Spleen (tissue), 11 donors: ENCODE measurements around the gene GGNBP2. TPM values are rescaled to one million over a fixed set of nuclear protein-coding genes. Genes with fewer than 3 reads are reported as not detected.

Source experiments
- DNase-seq: peaks from one replicate; pipeline ENCODE4 v3.0.0-alpha.2; 2020
- H3K27ac ChIP-seq, 8 donors: fragments of 200-600 bp; sonication (generic) in 7 of 8; 1 replicate in 4 of 8; 2 replicates in 4 of 8; pipeline versions ENCODE4 v1.5.0 to v1.8.0; 2016 to 2021; ENCODE audit warnings: inconsistent platforms in 4 of 8, mild to moderate bottlenecking in 4 of 8, moderate library complexity in 1 of 8
- H3K27me3 ChIP-seq, 7 donors: fragments of 200-600 bp; sonication (generic) in 6 of 7; replicated peaks in 1 of 7; 1 replicate in 4 of 7; 2 replicates in 3 of 7; pipeline versions ENCODE4 v1.5.0 to v1.8.0; 2016 to 2021; ENCODE audit warnings: inconsistent platforms in 3 of 7, mild to moderate bottlenecking in 1 of 7
- H3K36me3 ChIP-seq, 6 donors: fragments of 200-600 bp; sonication (generic) in 5 of 6; 1 replicate in 4 of 6; 2 replicates in 2 of 6; pipeline versions ENCODE4 v1.5.0 to v1.8.0; 2016 to 2021; ENCODE audit warnings: inconsistent platforms in 2 of 6
- H3K4me1 ChIP-seq, 6 donors: fragments of 200-600 bp; sonication (generic) in 5 of 6; 1 replicate in 3 of 6; 2 replicates in 3 of 6; pipeline versions ENCODE4 v1.5.0 to v1.8.0; 2016 to 2021; ENCODE audit warnings: inconsistent platforms in 3 of 6
- H3K4me3 ChIP-seq, 8 donors: fragments of 200-600 bp; sonication (generic) in 7 of 8; 1 replicate in 4 of 8; 2 replicates in 4 of 8; pipeline versions ENCODE4 v1.5.0 to v1.8.0; 2016 to 2021; ENCODE audit warnings: inconsistent platforms in 4 of 8, mild to moderate bottlenecking in 4 of 8, moderate library complexity in 2 of 8
- H3K9me3 ChIP-seq, 8 donors: fragments of 200-600 bp; sonication (generic) in 7 of 8; 1 replicate in 4 of 8; 2 replicates in 4 of 8; pipeline versions ENCODE4 v1.5.0 to v1.8.0; 2016 to 2021; ENCODE audit warnings: inconsistent platforms in 4 of 8
- CTCF ChIP-seq, 11 experiments: fragments of 200-600 bp in 7 of 11; fragments of 450-650 bp in 4 of 11; sonication (generic) in 4 of 11; IDR thresholded peaks in 8 of 11; conservative IDR thresholded peaks in 3 of 11; 1 replicate in 7 of 11; 2 replicates in 4 of 11; pipeline versions ENCODE4 v1.4.0 to v1.8.0; 2016 to 2021; ENCODE audit warnings: antibody characterized with exemption in 11 of 11, inconsistent platforms in 4 of 11, mild to moderate bottlenecking in 1 of 11
- POLR2A ChIP-seq, 3 donors: fragments of 450-650 bp; IDR thresholded peaks; one replicate each; pipeline ENCODE4 v1.5.1; 2017; ENCODE audit warnings: antibody characterized with exemption in 3 of 3, mild to moderate bottlenecking in 1 of 3
- POLR2AphosphoS5 ChIP-seq, 3 donors: sonication (generic); formaldehyde crosslinking; IDR thresholded peaks; one replicate each; pipeline ENCODE4 v1.5.1; 2017; ENCODE audit warnings: antibody characterized with exemption in 3 of 3
- WGBS, 5 donors: extraction: QIAGEN DNeasy Blood & Tissue Kit in 3 of 5; methylation state at CpG; one replicate each; pipeline versions ENCODE4 v1.1.5 to v1.1.7; 2013 to 2018; 5-methylcytosine and 5-hydroxymethylcytosine counted together
- intact Hi-C: fragments of 100-400 bp; cut with DNase I; formaldehyde crosslinking; loops from one replicate; pipeline ENCODE4 v1.15.0; 2023; ENCODE audit warnings: low total_unique reads
- polyA plus RNA-seq, 3 donors: library from polyadenylated mRNA; stranded (reverse); fragments of 200-250 nt; gene quantifications; one replicate each; pipeline ENCODE4 v1.2.1, GENCODE V29; 2013
- total RNA-seq, 7 donors: library from RNA; depleted of rRNA in 3 of 7; stranded (reverse); fragments of >200 nt in 3 of 7; fragmentation: NEBNext Ultra II Directional in 4 of 7; extraction: Animal tissue kit (Norgen Biotek cat#: 25700) in 4 of 7; gene quantifications; one replicate each; pipeline versions ENCODE4 v1.1.0 to v1.2.1, GENCODE V29; 2016 to 2021
- donor health status: healthy with polysubstance abuse.
- donor health status: DM: no; HTN: no; CAD: no; lungs with moderate emphysema.
- donor health status: DM: no; HTN: no; CAD: no.
- donor health status: Bipolar disorder and iron deficiency.
- donor health status: healthy.
- donor health status: DM: no; HTN: no; CAD: no.
- donor health status: DM: yes; HTN: yes; CAD: no.

The GGNBP2 gene
- total and polyA plus RNA-seq, 10 donors, result 60.8 to 123 (median 88.5) TPM

GRCh38 chr17:36545077-36545464 is 352 bp downstream of the GGNBP2 start:
- TF ChIP-seq CTCF (IDR thresholded peaks at IDR 0.05 in 8 of 11, conservative IDR thresholded peaks at IDR 0.05 in 3 of 11) (no peak), POLR2A (IDR thresholded peaks at IDR 0.05) (peak in 1 of 3 donors; percentile 43)
- DNase-seq, result no peak
- Histone ChIP-seq H3K9me3 (no peaks in the 10 kb centered on the region), H3K4me3 (peak overlapping the region; percentile 73 to 98 (median 94)), H3K36me3 (peaks cover 0 to 21% (median 0%) of the 10 kb centered on the region in 6 donors), H3K4me1 (peaks cover 40 to 61% (median 56%) of the 10 kb centered on the region in 6 donors), H3K27me3 (no peaks in the 10 kb centered on the region), H3K27ac (peak overlapping the region; percentile 99 to 100 (median 100))
- 0% methylated on average over 5 to 38 of the region's 38 CpGs for WGBS, 5 donors
- intact Hi-C loops, result no loop called here

- intact Hi-C loops, result no loop called here
- TF ChIP-seq POLR2A (IDR thresholded peaks at IDR 0.05) (peak in 1 of 3 donors; percentile 24), POLR2AphosphoS5 (IDR thresholded peaks at IDR 0.05) (peak; percentile 83 to 88 (median 86)), CTCF (IDR thresholded peaks at IDR 0.05 in 8 of 11, conservative IDR thresholded peaks at IDR 0.05 in 3 of 11) (peak in 5 of 11 experiments; percentile 2 to 53 (median 40))
Observed at GRCh38 chr17:36545465-36546417, 1.0 kb downstream of the GGNBP2 start.

GRCh38 chr17:36546418-36547093 is 1.8 kb downstream of the GGNBP2 start:
- H3K27me3 ChIP-seq, result no peaks in the 10 kb centered on the region
- H3K36me3 ChIP-seq, result peaks cover 0 to 26% (median 0%) of the 10 kb centered on the region in 6 donors
- intact Hi-C loops, result no loop called here
- DNase-seq, result no peak
- no peaks in the 10 kb centered on the region for H3K9me3 ChIP-seq
- H3K4me1 ChIP-seq, result peaks cover 51 to 75% (median 70%) of the 10 kb centered on the region in 6 donors
- WGBS, 5 donors, result 5 to 8% (median 6%) methylated on average over 7 of the region's 7 CpGs
- peak overlapping the region; percentile 73 to 98 (median 94) for H3K4me3 ChIP-seq
- H3K27ac ChIP-seq, result peak overlapping the region; percentile 99 to 100 (median 100)
- TF ChIP-seq POLR2A (IDR thresholded peaks at IDR 0.05) (no peak), POLR2AphosphoS5 (IDR thresholded peaks at IDR 0.05) (no peak), CTCF (IDR thresholded peaks at IDR 0.05 in 8 of 11, conservative IDR thresholded peaks at IDR 0.05 in 3 of 11) (no peak)

More at GRCh38 chr17:36545465-36546417, 1.0 kb downstream of the GGNBP2 start:
- H3K4me1 ChIP-seq, result peaks cover 45 to 67% (median 62%) of the 10 kb centered on the region in 6 donors
- H3K9me3 ChIP-seq, result no peaks in the 10 kb centered on the region
- H3K27ac ChIP-seq, result peak overlapping the region; percentile 99 to 100 (median 100)
- 0 to 1% (median 1%) methylated on average over 42 to 60 of the region's 60 CpGs for WGBS, 5 donors
- H3K4me3 ChIP-seq, result peak overlapping the region; percentile 73 to 98 (median 94)
- peak; percentile 99 for DNase-seq
- no peaks in the 10 kb centered on the region for H3K27me3 ChIP-seq
- H3K36me3 ChIP-seq, result peaks cover 0 to 21% (median 0%) of the 10 kb centered on the region in 6 donors
